ENCODE data around the gene C6orf62.

DNA sequence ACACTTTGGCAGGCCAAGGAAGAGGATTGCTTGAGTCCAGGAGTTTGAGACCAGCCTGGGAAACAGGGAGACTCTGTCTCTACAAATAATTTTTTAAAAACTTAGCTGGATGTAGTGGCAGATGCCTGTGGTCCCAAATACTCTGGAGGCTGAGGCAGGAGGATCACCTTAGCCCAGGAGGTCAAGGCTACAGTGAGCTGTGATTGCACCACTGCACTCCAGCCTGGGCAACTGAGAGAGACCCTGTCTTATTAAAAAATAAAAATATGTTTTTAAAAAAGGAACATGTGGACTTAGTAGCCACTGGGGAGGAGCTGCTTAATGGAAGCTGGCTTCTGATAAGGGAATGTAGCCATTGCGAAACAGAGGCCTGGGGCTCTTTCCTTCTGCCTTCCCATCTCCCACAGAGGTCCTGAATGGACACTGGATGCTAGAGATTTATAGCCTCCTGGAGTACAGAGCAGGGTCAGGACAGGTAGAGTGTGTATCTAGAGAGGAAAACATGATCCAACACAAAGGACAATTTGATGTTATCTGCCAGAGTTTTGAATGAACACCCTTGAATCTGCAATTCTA, 34.1 kb upstream of the C6orf62 start:
- no peak for TF ChIP-seq CTCF (IDR thresholded peaks at IDR 0.05)
- TF ChIP-seq POLR2A (IDR thresholded peaks at IDR 0.05) = no peak
